Measurements from ENCODE around the gene PTGR1.

The PTGR1 gene

DNA sequence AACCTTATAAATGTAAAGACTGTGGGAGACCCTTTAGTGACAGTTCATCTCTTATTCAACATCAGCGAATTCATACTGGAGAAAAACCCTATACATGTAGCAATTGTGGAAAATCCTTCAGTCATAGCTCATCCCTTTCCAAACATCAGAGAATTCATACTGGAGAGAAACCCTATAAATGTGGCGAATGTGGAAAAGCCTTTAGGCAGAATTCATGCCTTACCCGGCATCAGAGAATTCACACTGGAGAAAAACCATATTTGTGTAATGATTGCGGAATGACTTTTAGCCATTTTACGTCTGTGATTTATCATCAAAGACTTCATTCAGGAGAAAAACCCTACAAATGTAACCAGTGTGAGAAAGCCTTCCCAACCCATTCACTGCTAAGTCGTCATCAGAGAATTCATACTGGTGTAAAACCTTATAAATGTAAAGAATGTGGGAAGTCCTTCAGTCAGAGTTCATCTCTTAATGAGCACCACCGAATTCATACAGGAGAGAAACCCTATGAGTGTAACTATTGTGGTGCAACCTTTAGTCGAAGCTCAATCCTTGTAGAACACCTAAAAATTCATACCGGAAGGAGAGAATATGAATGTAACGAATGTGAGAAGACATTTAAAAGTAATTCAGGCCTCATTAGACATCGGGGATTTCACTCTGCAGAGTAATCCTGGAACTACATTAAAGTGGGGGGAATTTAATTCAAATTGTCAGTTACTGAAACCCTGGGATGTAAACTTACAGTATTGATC is 56.8 kb downstream of the PTGR1 start:
- no peak for DNase-seq (ENCODE audit: low read depth in 3 of 3)

DNA sequence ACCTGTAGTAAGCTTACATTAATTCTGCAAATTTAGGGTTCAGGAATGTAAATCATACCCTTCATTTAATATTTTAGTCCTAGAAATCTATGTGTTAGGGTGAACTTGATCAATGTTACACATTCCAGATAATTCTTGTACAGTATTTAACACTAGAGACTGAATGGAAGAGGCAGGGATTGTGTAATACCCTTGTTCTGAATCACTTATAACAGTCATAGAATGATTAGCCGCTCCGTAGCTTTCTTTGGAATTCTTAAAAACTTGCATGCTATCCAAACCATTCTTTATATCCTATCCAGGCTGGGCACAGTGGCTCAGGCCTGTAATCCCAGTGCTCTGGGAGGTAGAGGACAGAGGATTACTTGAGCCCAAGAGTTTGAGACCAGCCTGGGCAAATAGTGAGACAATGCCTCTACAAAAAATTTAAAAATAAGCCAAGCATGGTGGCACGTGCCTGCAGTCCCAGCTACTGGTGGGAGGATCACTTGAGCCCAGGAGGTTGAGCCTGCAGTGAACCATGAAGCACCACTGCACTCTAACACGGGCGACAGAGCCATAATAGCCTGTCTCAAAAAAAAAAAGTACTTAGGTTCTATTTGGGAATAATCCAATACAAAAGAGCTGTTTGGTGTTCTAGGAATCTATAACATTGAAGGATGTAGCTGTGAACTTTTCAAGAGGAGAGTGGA is 66.2 kb downstream of the PTGR1 start:
- no peak for DNase-seq (ENCODE audit: low read depth in 3 of 3)

DNA sequence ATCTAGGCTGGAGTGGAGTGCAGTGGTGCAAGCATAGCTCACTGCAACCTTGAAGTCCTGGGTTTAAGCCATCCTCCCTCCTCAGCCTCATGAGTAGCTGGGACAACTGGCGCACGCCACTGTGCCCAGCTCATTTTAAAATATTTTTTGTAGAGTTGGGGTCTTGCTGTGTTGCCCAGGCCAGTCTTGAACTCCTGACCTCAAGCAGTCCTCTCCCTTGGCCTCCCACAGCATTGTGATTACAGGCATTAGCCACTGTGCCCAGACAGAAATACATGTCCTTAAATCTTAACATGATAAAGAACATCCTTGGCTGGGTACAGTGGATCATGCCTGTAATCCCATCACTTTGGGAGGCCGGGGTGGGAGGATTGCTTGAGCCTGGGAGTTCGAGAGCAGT is 67.7 kb downstream of the PTGR1 start:
- DNase-seq (ENCODE audit: low read depth in 3 of 3) = no peak

DNA sequence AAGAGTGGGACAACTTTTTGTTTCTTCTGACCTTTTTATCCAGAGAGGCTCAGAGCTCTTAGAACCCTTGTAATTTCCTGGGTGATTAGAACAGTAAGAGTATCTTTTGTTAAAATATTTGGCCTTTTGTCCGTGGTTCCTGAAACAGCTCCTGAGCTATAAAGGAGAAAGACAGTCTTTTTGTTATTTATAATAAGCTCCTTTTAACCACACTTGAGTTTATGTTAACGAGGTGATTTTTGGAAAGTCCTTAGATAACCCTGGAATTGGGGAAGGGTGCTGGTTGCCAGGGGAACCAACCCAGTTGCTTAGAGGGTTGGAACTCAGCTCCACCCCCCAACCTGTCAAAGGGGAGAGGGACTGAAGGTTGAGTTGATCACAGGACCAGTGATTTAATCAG is 69.7 kb downstream of the PTGR1 start:
- DNase-seq (ENCODE audit: low read depth in 3 of 3) = no peak

DNA sequence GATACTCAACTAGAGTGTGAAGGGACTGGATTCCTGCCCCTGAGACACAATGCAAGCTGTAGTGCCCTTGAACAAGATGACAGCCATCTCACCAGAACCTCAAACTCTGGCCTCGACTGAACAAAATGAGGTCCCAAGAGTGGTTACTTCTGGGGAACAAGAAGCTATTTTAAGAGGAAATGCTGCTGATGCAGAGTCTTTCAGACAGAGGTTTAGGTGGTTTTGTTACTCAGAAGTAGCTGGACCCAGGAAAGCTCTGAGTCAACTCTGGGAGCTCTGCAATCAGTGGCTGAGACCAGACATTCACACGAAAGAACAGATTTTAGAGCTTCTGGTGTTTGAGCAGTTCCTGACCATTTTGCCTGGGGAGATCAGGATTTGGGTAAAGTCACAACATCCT is 72.1 kb downstream of the PTGR1 start:
- DNase-seq (ENCODE audit: low read depth in 3 of 3) = no peak

DNA sequence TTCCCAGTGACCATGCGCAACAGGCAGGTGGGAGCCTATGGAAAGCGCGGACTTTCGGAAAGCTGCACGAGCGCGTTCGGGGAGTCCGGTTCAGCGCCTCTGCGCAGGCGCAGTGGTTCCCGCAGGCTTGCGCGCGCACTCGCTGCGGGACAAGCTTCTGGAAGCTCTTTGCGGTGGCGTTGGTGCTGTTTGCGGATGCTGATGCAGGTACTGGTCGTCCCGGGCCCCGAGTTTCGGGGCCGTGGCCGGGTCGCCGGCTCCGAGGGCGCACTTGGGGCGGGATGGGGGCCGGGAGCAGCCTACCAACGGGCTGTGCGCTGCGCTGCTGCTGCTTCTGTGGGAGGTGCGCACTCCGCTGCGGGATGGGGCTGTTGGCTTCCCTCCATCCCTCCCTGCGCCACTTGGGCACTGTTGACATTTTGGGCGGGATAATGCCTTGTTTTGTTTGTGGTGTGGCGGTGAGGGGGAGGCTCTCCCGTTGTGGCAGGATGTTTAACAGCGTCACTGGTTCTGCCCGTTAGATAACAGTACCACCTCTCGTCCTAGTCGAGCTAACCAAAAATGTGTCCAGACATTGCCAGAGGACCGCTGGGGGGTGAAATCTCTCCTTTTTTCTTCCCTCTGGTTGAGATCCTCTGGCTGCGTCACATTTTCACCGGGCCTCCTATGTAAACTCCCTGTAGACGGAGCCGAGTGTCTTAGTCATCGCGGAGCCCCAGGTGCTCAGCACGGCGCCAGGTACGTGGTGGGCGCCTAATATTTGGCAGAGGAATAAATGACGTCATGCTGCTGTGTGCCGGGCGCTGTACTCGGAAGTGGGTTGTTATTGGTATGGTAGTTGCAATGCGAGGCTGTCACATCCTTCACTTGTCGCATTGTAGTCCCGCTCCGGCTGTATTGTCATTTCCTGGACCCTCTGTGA is 74.1 kb downstream of the PTGR1 start, which contains the start of gene ZNF483:
TSS of gene ZNF483 (plus strand) at position 124 of the 922 bp plus-strand sequence. CDS start 2,217 bp downstream, outside the sequence.
- peak; percentile 54 to 60 (median 56) for DNase-seq (ENCODE audit: low read depth in 3 of 3)

DNA sequence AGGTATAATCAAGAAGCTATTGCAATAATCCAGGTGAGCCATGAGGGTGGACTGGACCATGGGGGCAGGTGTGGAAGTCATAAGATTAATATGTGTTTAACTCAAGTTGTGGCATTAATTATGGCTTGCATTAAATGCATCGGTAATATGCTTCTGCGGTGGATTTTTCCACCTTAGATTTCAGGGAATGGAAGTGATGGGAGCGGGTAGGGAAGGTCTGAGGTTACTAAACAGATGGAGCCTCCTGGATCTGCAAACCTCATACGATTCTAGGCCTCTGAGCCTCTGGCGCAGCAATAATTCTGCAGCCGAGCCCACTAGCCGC is 74.8 kb downstream of the PTGR1 start:
- no peak for DNase-seq (ENCODE audit: low read depth in 3 of 3)

DNA sequence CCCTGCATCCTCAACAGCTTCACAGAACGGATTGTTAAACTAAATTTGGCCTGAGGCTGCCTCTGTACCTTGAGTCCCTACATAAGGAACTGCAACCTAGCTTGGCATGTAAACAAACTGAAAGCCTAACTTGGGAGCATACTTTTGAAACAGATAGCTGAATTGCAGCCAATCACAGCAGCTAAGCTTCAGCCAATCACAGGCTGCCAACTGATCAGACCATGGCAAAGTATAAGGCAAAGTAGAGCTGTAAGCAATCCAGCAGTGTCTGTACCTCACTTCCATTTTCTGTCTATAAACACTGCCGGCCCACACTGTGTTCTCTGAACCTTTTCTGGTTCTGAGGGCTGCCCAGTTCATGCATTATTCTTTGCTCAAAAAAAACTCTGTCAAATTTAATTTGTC is 83.4 kb downstream of the PTGR1 start:
- no peak for DNase-seq (ENCODE audit: low read depth in 3 of 3)

DNA sequence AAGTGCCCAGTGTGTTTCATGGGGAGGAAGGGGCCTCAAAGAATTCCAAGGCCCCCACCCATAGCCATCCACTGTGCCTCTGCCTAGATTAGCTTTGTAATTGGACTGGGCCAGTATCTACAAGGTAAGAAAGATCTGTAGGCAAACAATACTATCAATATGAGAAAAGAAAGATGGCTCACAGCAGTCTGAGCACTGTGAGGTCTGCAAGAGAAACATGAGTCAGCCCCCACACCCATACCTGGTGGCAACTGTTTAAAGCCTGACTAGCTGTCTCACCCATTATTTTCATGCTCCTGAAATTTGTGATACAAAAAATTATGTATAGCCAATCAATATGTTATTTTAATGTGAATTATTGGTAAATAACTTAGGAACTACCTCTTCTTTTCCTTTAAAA is 84.5 kb downstream of the PTGR1 start:
- no peak for DNase-seq (ENCODE audit: low read depth in 3 of 3)
